H1 (cell line): Measurements from ENCODE around the gene C19orf85. TPM values are rescaled to one million over a fixed set of nuclear protein-coding genes. Genes with fewer than 3 reads are reported as not detected.
A peak's percentile ranks its signal among the peaks of the same experiment; 100 is the strongest.

Experiments
- CTCF ChIA-PET: fragments of 300-600 bp; sonication (Branson Sonifier 250); formaldehyde crosslinking; loops from one replicate; lab custom pipeline; 2021; ENCODE audit not compliant: partially characterized antibody; lab: Charles Lee
- POLR2A ChIA-PET: fragments of 300-600 bp; sonication (Branson Sonifier 250); formaldehyde crosslinking; loops from one replicate; lab custom pipeline; 2021; ENCODE audit warnings: inconsistent platforms; ENCODE audit not compliant: partially characterized antibody; lab: Charles Lee
- DNase-seq, 2 experiments: peaks; one replicate each; pipeline versions ENCODE4 v3.0.0 to v3.0.0-alpha.2; 2010 to 2022; ENCODE audit warnings: low spot score in 2 of 2, low read depth in 1 of 2, mixed read lengths in 1 of 2
- FAIRE-seq: peaks from 2 replicates; lab custom pipeline; 2011; peaks lifted over from hg19 to GRCh38; lab: Jason Lieb, UNC
- H2AFZ ChIP-seq: 2 replicates; pipeline ENCODE4 v1.8.1; 2012; ENCODE audit warnings: low read length, inconsistent platforms
- H2AK5ac ChIP-seq: 2 replicates; pipeline ENCODE4 v1.6.1; 2013; ENCODE audit warnings: low read depth, low read length
- H2BK120ac ChIP-seq: replicated peaks from 2 replicates; pipeline ENCODE3; 2013; ENCODE audit warnings: low read depth, low read length, inconsistent platforms
- H2BK12ac ChIP-seq: 2 replicates; pipeline ENCODE4 v1.6.1; 2013; ENCODE audit warnings: low read depth, low read length
- H2BK15ac ChIP-seq: 2 replicates; pipeline ENCODE4 v1.6.1; 2013; ENCODE audit warnings: low read length
- H2BK20ac ChIP-seq: 2 replicates; pipeline ENCODE4 v1.6.1; 2013; ENCODE audit warnings: low read length
- H2BK5ac ChIP-seq: 2 replicates; pipeline ENCODE4 v1.6.1; 2013; ENCODE audit warnings: low read depth, low read length
- H3K14ac ChIP-seq: 2 replicates; pipeline ENCODE4 v1.6.1; 2013; ENCODE audit warnings: inconsistent platforms; ENCODE audit not compliant: insufficient read length
- H3K18ac ChIP-seq: 2 replicates; pipeline ENCODE4 v1.6.1; 2013; ENCODE audit warnings: low read length; ENCODE audit errors: extremely low read depth
- H3K23ac ChIP-seq: 2 replicates; pipeline ENCODE4 v1.6.1; 2013; ENCODE audit warnings: inconsistent platforms; ENCODE audit not compliant: insufficient read length
- H3K23me2 ChIP-seq: 2 replicates; pipeline ENCODE4 v1.6.1; 2013; ENCODE audit warnings: low read depth, low read length
- H3K27ac ChIP-seq: 2 replicates; pipeline ENCODE4 v1.6.1; 2011; ENCODE audit warnings: low read depth, low read length, inconsistent platforms
- H3K27me3 ChIP-seq, 4 experiments: replicated peaks in 1 of 4; 1 replicate in 1 of 4; 2 replicates in 3 of 4; pipeline versions ENCODE4 v1.6.1 to v1.8.1; 2011 to 2013; ENCODE audit warnings: low read length in 3 of 4, mild to moderate bottlenecking in 3 of 4, inconsistent platforms in 2 of 4, mixed read lengths in 2 of 4, moderate library complexity in 1 of 4; ENCODE audit not compliant: control insufficient read depth in 3 of 4, insufficient read depth in 3 of 4; ENCODE audit errors: extremely low read depth in 1 of 4
- H3K36me3 ChIP-seq, 4 experiments: 2 replicates each; pipeline versions ENCODE4 v1.6.1 to v1.8.1; 2011 to 2013; ENCODE audit warnings: mild to moderate bottlenecking in 4 of 4, low read length in 3 of 4, moderate library complexity in 2 of 4, control low read depth in 1 of 4, inconsistent platforms in 1 of 4; ENCODE audit not compliant: insufficient read depth in 4 of 4, control insufficient read depth in 2 of 4
- H3K4ac ChIP-seq: replicated peaks from 2 replicates; pipeline ENCODE3; 2013; ENCODE audit warnings: low read length, low read depth, mixed read lengths, inconsistent platforms; ENCODE audit not compliant: insufficient read length
- H3K4me1 ChIP-seq, 4 experiments: replicated peaks in 1 of 4; 1 replicate in 1 of 4; 2 replicates in 3 of 4; pipeline versions ENCODE4 v1.6.1 to v1.8.1; 2011 to 2013; ENCODE audit warnings: low read length in 3 of 4, inconsistent platforms in 2 of 4, mixed read lengths in 1 of 4; ENCODE audit not compliant: insufficient read depth in 4 of 4, control insufficient read depth in 3 of 4
- H3K4me2 ChIP-seq, 2 experiments: 2 replicates each; pipeline versions ENCODE4 v1.6.1 to v1.8.1; 2011 to 2013; ENCODE audit warnings: low read depth in 2 of 2, low read length in 2 of 2, control low read depth in 1 of 2, inconsistent platforms in 1 of 2, mild to moderate bottlenecking in 1 of 2; ENCODE audit not compliant: insufficient read depth in 1 of 2
- H3K4me3 ChIP-seq, 4 experiments: fragments of 200-600, 300-600 bp in 1 of 4; sonication (generic), shearing (Covaris generic), sonication (Bioruptor Twin) in 1 of 4; 2 replicates each; pipeline versions ENCODE4 v1.5.1 to v1.8.1; 2011 to 2016; ENCODE audit warnings: low read length in 4 of 4, low read depth in 3 of 4, control low read depth in 2 of 4, inconsistent platforms in 2 of 4, mild to moderate bottlenecking in 2 of 4, mixed read lengths in 1 of 4, moderate library complexity in 1 of 4; ENCODE audit not compliant: insufficient read depth in 2 of 4; ENCODE audit errors: extremely low read depth in 1 of 4
- H3K56ac ChIP-seq: replicated peaks from 2 replicates; pipeline ENCODE3; 2013; ENCODE audit warnings: low read depth, mild to moderate bottlenecking, mixed read lengths, low read length, inconsistent platforms; ENCODE audit not compliant: insufficient read length
- H3K79me1 ChIP-seq: 2 replicates; pipeline ENCODE4 v1.6.1; 2013; ENCODE audit warnings: low read depth, low read length, control low read depth
- H3K79me2 ChIP-seq, 2 experiments: 2 replicates each; pipeline versions ENCODE4 v1.6.1 to v1.8.1; 2012 to 2013; ENCODE audit warnings: low read length in 2 of 2, mild to moderate bottlenecking in 2 of 2, inconsistent platforms in 1 of 2; ENCODE audit not compliant: insufficient read depth in 2 of 2, control insufficient read depth in 1 of 2
- H3K9ac ChIP-seq, 4 experiments: replicated peaks in 1 of 4; 1 replicate in 1 of 4; 2 replicates in 3 of 4; pipeline versions ENCODE4 v1.6.1 to v1.8.1; 2011 to 2013; ENCODE audit warnings: low read depth in 3 of 4, low read length in 3 of 4, control low read depth in 2 of 4, mild to moderate bottlenecking in 2 of 4, moderate library complexity in 2 of 4, inconsistent platforms in 1 of 4; ENCODE audit errors: extremely low read depth in 1 of 4
- H3K9me3 ChIP-seq, 2 experiments: 2 replicates each; pipeline versions ENCODE4 v1.6.1 to v1.8.1; 2012 to 2013; ENCODE audit warnings: mild to moderate bottlenecking in 2 of 2, moderate library complexity in 2 of 2, control low read depth in 1 of 2, inconsistent platforms in 1 of 2, low read depth in 1 of 2, low read length in 1 of 2, mixed read lengths in 1 of 2; ENCODE audit not compliant: insufficient read depth in 2 of 2
- H4K20me1 ChIP-seq, 2 experiments: replicated peaks in 1 of 2; 2 replicates each; pipeline versions ENCODE3 to v1.8.1; 2011 to 2013; ENCODE audit warnings: inconsistent platforms in 2 of 2, low read length in 2 of 2, mild to moderate bottlenecking in 1 of 2; ENCODE audit not compliant: insufficient read depth in 2 of 2, control insufficient read depth in 1 of 2
- H4K5ac ChIP-seq: 2 replicates; pipeline ENCODE4 v1.6.1; 2013; ENCODE audit warnings: low read length, low read depth, mixed read lengths, inconsistent platforms; ENCODE audit not compliant: insufficient read length
- H4K8ac ChIP-seq: 2 replicates; pipeline ENCODE4 v1.8.0; 2013; ENCODE audit warnings: mild to moderate bottlenecking, moderate library complexity, low read length, inconsistent platforms; ENCODE audit not compliant: insufficient read depth; ENCODE audit errors: extremely low read depth
- H4K91ac ChIP-seq: replicated peaks from 2 replicates; pipeline ENCODE3; 2013; ENCODE audit warnings: low read length, mixed read lengths, inconsistent platforms; ENCODE audit not compliant: insufficient read length
- BACH1 ChIP-seq: IDR thresholded peaks from 2 replicates; pipeline ENCODE4 v1.6.1; 2012; ENCODE audit warnings: low read length, improper control_type of control experiment
- CHD2 ChIP-seq: IDR thresholded peaks from 2 replicates; pipeline ENCODE4 v1.6.1; 2012; ENCODE audit warnings: low read length, improper control_type of control experiment
- CTBP2 ChIP-seq: IDR thresholded peaks from 2 replicates; pipeline ENCODE4 v1.7.0; 2011; ENCODE audit warnings: borderline replicate concordance, mild to moderate bottlenecking, moderate library complexity, mixed read lengths, low read length; ENCODE audit not compliant: insufficient read depth, insufficient read length
- E2F6 ChIP-seq: IDR thresholded peaks from 2 replicates; pipeline ENCODE4 v1.6.1; 2012; ENCODE audit warnings: inconsistent platforms
- FOSL1 ChIP-seq: IDR thresholded peaks from 2 replicates; pipeline ENCODE4 v1.6.1; 2011; ENCODE audit warnings: mild to moderate bottlenecking, low read depth, low read length, moderate library complexity; ENCODE audit not compliant: insufficient read depth
- GTF2F1 ChIP-seq: IDR thresholded peaks from 2 replicates; pipeline ENCODE4 v1.6.1; 2012; ENCODE audit warnings: low read depth, low read length, improper control_type of control experiment, borderline replicate concordance
- KDM4A ChIP-seq: IDR thresholded peaks from one replicate; pipeline ENCODE4 v1.7.1; 2012; ENCODE audit warnings: low read depth, mild to moderate bottlenecking, moderate library complexity, low read length, inconsistent platforms; ENCODE audit not compliant: severe bottlenecking
- NANOG ChIP-seq: IDR thresholded peaks from 2 replicates; pipeline ENCODE4 v1.6.1; 2011; ENCODE audit warnings: low read length, low read depth, mild to moderate bottlenecking, inconsistent platforms; ENCODE audit not compliant: insufficient read depth, poor library complexity, severe bottlenecking
- RNF2 ChIP-seq: fragments of 200-900, 300-1000 bp; sonication (generic); IDR thresholded peaks from 2 replicates; pipeline ENCODE4 v1.7.1; 2016; ENCODE audit warnings: borderline replicate concordance, low read depth, mild to moderate bottlenecking, antibody characterized with exemption, low read length; ENCODE audit not compliant: poor library complexity, severe bottlenecking; ENCODE audit errors: missing control alignments
- RXRA ChIP-seq: IDR thresholded peaks from 2 replicates; pipeline ENCODE4 v1.6.1; 2011; ENCODE audit warnings: low read depth, mild to moderate bottlenecking, low read length, moderate library complexity; ENCODE audit not compliant: insufficient read depth
- WGBS, 2 experiments: shearing (Covaris generic) in 1 of 2; methylation state at CpG; one replicate each; pipeline versions ENCODE4 v1.1.6 to v1.1.7; 2013 to 2015; ENCODE audit warnings: low lambda C conversion rate in 2 of 2, mixed read lengths in 2 of 2, inconsistent platforms in 1 of 2, low coverage in 1 of 2, missing lambda C conversion rate in 1 of 2; ENCODE audit not compliant: insufficient replicate concordance in 2 of 2, insufficient coverage in 1 of 2, insufficient read length in 1 of 2; ENCODE audit errors: extremely low coverage in 1 of 2, missing lambda C conversion rate in 1 of 2; 5-methylcytosine and 5-hydroxymethylcytosine counted together
- polyA plus RNA-seq, 7 experiments: library from polyadenylated mRNA; depleted of rRNA in 3 of 7; stranded (reverse) in 5 of 7; unstranded in 2 of 7; fragments of >200 nt in 5 of 7; fragments of 200-250 nt in 2 of 7; gene quantifications; 1 replicate in 5 of 7; 2 replicates in 1 of 7; 4 replicates in 1 of 7; pipeline versions ENCODE4 v1.2.1 to v1.2.3, GENCODE V29; 2011 to 2013; ENCODE audit warnings: missing spikeins in 2 of 7, mixed read lengths in 2 of 7
- total RNA-seq: library from RNA; stranded (reverse); fragmentation: NEBNext Ultra II Directional; extraction: Animal tissue kit (Norgen Biotek cat#: 25700); gene quantifications from 2 replicates; pipeline ENCODE4 v1.2.1, GENCODE V29; 2021

Gene C19orf85
- total and polyA plus RNA-seq, 2 of the 8 experiments (the other 6 are each of a cell fraction or from before 2014, with no cell fraction given) = 2.2 to 3.2 TPM

GRCh38 chr19:55485439-55486011 is 21.0 kb upstream of the C19orf85 start:
- FAIRE-seq = no peak
- H2AFZ ChIP-seq = no peak overlapping the region
- POLR2A ChIA-PET = interaction anchor here (0.8 to 6.8 kb wide), 15 partner anchors 7 to 162 kb away, joined by 3 to 50 read pairs (median 6); partner anchors contain the start of genes FIZ1, ZNF628 and ZNF865
- TF ChIP-seq KDM4A = no peak
- TF ChIP-seq CTBP2 = no peak
- TF ChIP-seq RXRA = no peak
- TF ChIP-seq CHD2 = no peak
- no peak for TF ChIP-seq E2F6
- no peak for TF ChIP-seq BACH1
- no peak for TF ChIP-seq RNF2
- no peak for TF ChIP-seq GTF2F1
- TF ChIP-seq FOSL1 = no peak
- TF ChIP-seq NANOG = no peak

More at GRCh38 chr19:55485439-55486011, 21.0 kb upstream of the C19orf85 start:
- H3K4me3 ChIP-seq = peak overlapping the region; percentile 46 to 88 (median 76)
- CTCF ChIA-PET = interaction anchor here (0.7 to 3.9 kb wide), 8 partner anchors 12 to 325 kb away, joined by 3 to 28 read pairs (median 4); no protein-coding TSS in a partner anchor
- DNase-seq = peak in 1 of 2 experiments; percentile 56
- peaks cover 0 to 6% of the 10 kb centered on the region in 2 experiments for H4K20me1 ChIP-seq
- H3K4me2 ChIP-seq = peak overlapping the region; percentile 68 to 89
- 0 out of 2 replicates have a peak overlapping the region, but pooled peaks have one; percentile 61 for H2BK15ac ChIP-seq
- peak overlapping the region; percentile 69; the same call in 1 of the 2 replicates for H3K27ac ChIP-seq
- H2BK5ac ChIP-seq = peak overlapping the region; percentile 87; the same call in 1 of the 2 replicates
- H3K23ac ChIP-seq = no peak overlapping the region
- H3K4me1 ChIP-seq = peaks cover 0 to 50% (median 36%) of the 10 kb centered on the region in 4 experiments; a peak in 6 of 7 replicates
- peaks cover 0 to 10% (median 0%) of the 10 kb centered on the region in 4 experiments; a peak in 2 of 8 replicates for H3K36me3 ChIP-seq
- H3K14ac ChIP-seq = no peak overlapping the region
- peaks cover 0 to 5% of the 10 kb centered on the region in 2 experiments; a peak in 1 of 4 replicates for H3K79me2 ChIP-seq
- no peaks in the 10 kb centered on the region for H3K9me3 ChIP-seq
- peak overlapping the region; percentile 78 for H3K4ac ChIP-seq
- H2AK5ac ChIP-seq = no peak overlapping the region
- H2BK120ac ChIP-seq = no peak overlapping the region
- 14% methylated on average over 3 of the region's 18 CpGs; no CpG with 5 or more reads in 1 of the 2 experiments for WGBS, 2 experiments
- peak overlapping the region; percentile 39; the same call in 1 of the 2 replicates for H2BK12ac ChIP-seq
- H4K5ac ChIP-seq = peak overlapping the region; percentile 68
- H3K9ac ChIP-seq = peak overlapping the region in 3 of 4 experiments; percentile 53 to 60 (median 56); a peak in 6 of 7 replicates
- peak overlapping the region; percentile 30 for H4K91ac ChIP-seq
- peaks cover 11% of the 10 kb centered on the region for H3K23me2 ChIP-seq
- H3K79me1 ChIP-seq = peaks cover 4% of the 10 kb centered on the region; the same call in 1 of the 2 replicates
- H4K8ac ChIP-seq = peak overlapping the region; percentile 87; the same call in 1 of the 2 replicates
- peak overlapping the region; percentile 48 for H3K18ac ChIP-seq
- no peaks in the 10 kb centered on the region for H3K27me3 ChIP-seq
- H3K56ac ChIP-seq = peak overlapping the region; percentile 82
- no peak overlapping the region for H2BK20ac ChIP-seq
